HepG2 (cell line): ENCODE data around the gene CXCL17. TPM values are rescaled to one million over a fixed set of nuclear protein-coding genes. Genes with fewer than 3 reads are reported as not detected.

Experiments used
- ATAC-seq: fragments of 200-7000 bp; cut with Tn5 transposase; 3 replicates; pipeline ENCODE4 v1.9.1; 2020; ENCODE audit warnings: mild to moderate bottlenecking, moderate library complexity
- BruUV-seq: library from RNA; stranded (reverse); fragments of 400-500 nt; replicated peaks from 2 replicates; lab custom pipeline; 2021; lab: Mats Ljungman, UMichigan
- CTCF ChIA-PET: fragments of 300-600 bp; formaldehyde crosslinking; extraction: SDS; loops from one replicate; lab custom pipeline; 2021; ENCODE audit warnings: low total read pairs, inconsistent platforms, low intra/inter-chr PET ratio; lab: Yijun Ruan, JAX
- POLR2A ChIA-PET: fragments of 350-600 bp; sonication (Branson Sonifier 250); formaldehyde crosslinking; loops from one replicate; lab custom pipeline; 2020; ENCODE audit warnings: antibody characterized with exemption, inconsistent platforms; lab: Yijun Ruan, JAX
- DNase-seq: peaks from one replicate; pipeline ENCODE4 v3.0.0-alpha.2; 2015; ENCODE audit warnings: low spot score
- FAIRE-seq: peaks from 3 replicates; lab custom pipeline; 2011; peaks lifted over from hg19 to GRCh38; lab: Jason Lieb, UNC
- H2AFZ ChIP-seq: one replicate; pipeline ENCODE4 v1.6.1; 2011; ENCODE audit warnings: low read length, inconsistent platforms
- H3K27ac ChIP-seq: fragments of 300-600 bp; 3 replicates; pipeline ENCODE4 v1.8.0; 2011; ENCODE audit warnings: mixed run types, mild to moderate bottlenecking, mixed read lengths, low read length, inconsistent platforms; ENCODE audit not compliant: insufficient read depth; ENCODE audit errors: extremely low read length
- H3K27me3 ChIP-seq, 2 experiments: fragments of 200-600 bp in 1 of 2; 2 replicates in 1 of 2; 3 replicates in 1 of 2; pipeline versions ENCODE4 v1.6.0 to v1.8.0; 2011; ENCODE audit warnings: low read length in 2 of 2, mild to moderate bottlenecking in 2 of 2, moderate library complexity in 2 of 2, inconsistent platforms in 1 of 2; ENCODE audit not compliant: insufficient read depth in 2 of 2, control insufficient read depth in 1 of 2
- H3K36me3 ChIP-seq, 2 experiments: fragments of 200-600 bp in 1 of 2; replicated peaks in 1 of 2; 2 replicates in 1 of 2; 3 replicates in 1 of 2; pipeline versions ENCODE4 v1.5.1 to v1.8.0; 2011; ENCODE audit warnings: low read length in 2 of 2, inconsistent platforms in 1 of 2; ENCODE audit not compliant: insufficient read depth in 2 of 2, control insufficient read depth in 1 of 2
- H3K4me1 ChIP-seq: 2 replicates; pipeline ENCODE4 v1.5.1; 2012; ENCODE audit warnings: low read length, inconsistent platforms; ENCODE audit not compliant: insufficient read depth
- H3K4me2 ChIP-seq: 2 replicates; pipeline ENCODE4 v1.6.0; 2011; ENCODE audit warnings: low read depth, low read length, inconsistent platforms
- H3K4me3 ChIP-seq, 3 experiments: fragments of 200-600 bp in 1 of 3; sonication (generic), shearing (Covaris generic) in 1 of 3; replicated peaks in 1 of 3; 2 replicates each; pipeline ENCODE4 v1.5.1; 2011 to 2016; ENCODE audit warnings: low read length in 3 of 3, inconsistent platforms in 2 of 3, low read depth in 2 of 3, mild to moderate bottlenecking in 2 of 3, control low read depth in 1 of 3, mixed read lengths in 1 of 3; ENCODE audit not compliant: insufficient read depth in 1 of 3
- H3K79me2 ChIP-seq: one replicate; pipeline ENCODE4 v1.6.1; 2011; ENCODE audit warnings: low read length, inconsistent platforms; ENCODE audit not compliant: insufficient read depth
- H3K9ac ChIP-seq: 2 replicates; pipeline ENCODE4 v1.6.0; 2011; ENCODE audit warnings: mild to moderate bottlenecking, low read depth, low read length, inconsistent platforms; ENCODE audit not compliant: insufficient read depth
- H3K9me3 ChIP-seq: 2 replicates; pipeline ENCODE4 v1.5.1; 2012; ENCODE audit warnings: mild to moderate bottlenecking, low read length
- H4K20me1 ChIP-seq: 2 replicates; pipeline ENCODE4 v1.6.0; 2011; ENCODE audit warnings: inconsistent platforms, mild to moderate bottlenecking, low read length, moderate library complexity; ENCODE audit not compliant: insufficient read depth
- CEBPB ChIP-seq: IDR thresholded peaks from 2 replicates; pipeline ENCODE4 v1.6.1; 2011; ENCODE audit warnings: low read depth, low read length, improper control_type of control experiment, borderline replicate concordance
- CEBPG ChIP-seq: IDR thresholded peaks from 2 replicates; pipeline ENCODE4 v1.6.1; 2016
- KDM4B ChIP-seq: sonication (generic); formaldehyde crosslinking; IDR thresholded peaks from 2 replicates; pipeline ENCODE4 v1.4.0; 2020; ENCODE audit warnings: missing genetic modification reagents
- SALL1 ChIP-seq: sonication (generic); formaldehyde crosslinking; IDR thresholded peaks from 2 replicates; pipeline ENCODE4 v1.8.0; 2022; ENCODE audit warnings: mild to moderate bottlenecking, missing genetic modification reagents
- TAF15 ChIP-seq: fragments of 200-400 bp; formaldehyde crosslinking; IDR thresholded peaks from one replicate; pipeline ENCODE4 v1.6.1; 2018; ENCODE audit warnings: mild to moderate bottlenecking, low read depth, low read length; ENCODE audit not compliant: poor library complexity, severe bottlenecking
- ZFP90 ChIP-seq: sonication (generic); formaldehyde crosslinking; IDR thresholded peaks from 2 replicates; pipeline ENCODE4 v1.8.0; 2022; ENCODE audit warnings: missing genetic modification reagents, mild to moderate bottlenecking, inconsistent platforms, borderline replicate concordance
- ZNF138 ChIP-seq: sonication (generic); formaldehyde crosslinking; IDR thresholded peaks from 2 replicates; pipeline ENCODE4 v1.5.0; 2020; ENCODE audit warnings: mild to moderate bottlenecking, low read depth, missing genetic modification reagents
- ZNF512 ChIP-seq: sonication (generic); formaldehyde crosslinking; IDR thresholded peaks from 2 replicates; pipeline ENCODE4 v1.4.0; 2020; ENCODE audit warnings: mild to moderate bottlenecking, missing genetic modification reagents
- WGBS: methylation state at CpG from one replicate; pipeline ENCODE4 v1.1.6; 2017; ENCODE audit warnings: low lambda C conversion rate; 5-methylcytosine and 5-hydroxymethylcytosine counted together
- in situ Hi-C: cut with HindIII; loops from 2 replicates; pipeline ENCODE4 v1.10.0; 2017; ENCODE audit warnings: low pct_unique_long_range_greater_than_20kb; ENCODE audit not compliant: extremely low pct_ligation_motif_present
- intact Hi-C: fragments of 100-400 bp; cut with micrococcal nuclease; formaldehyde crosslinking; loops from one replicate; pipeline ENCODE4 v1.10.0; 2022; ENCODE audit not compliant: unreplicated experiment
- polyA plus RNA-seq, 8 experiments: library from polyadenylated mRNA; depleted of rRNA in 3 of 8; stranded (reverse) in 7 of 8; unstranded in 1 of 8; fragments of >200 nt; fragmentation: Illumina TruSeq in 4 of 8; extraction: Trizol in 4 of 8; gene quantifications; 2 replicates each; pipeline versions ENCODE4 v1.2.1 to v1.2.3, GENCODE V29; 2011 to 2016; ENCODE audit warnings: low read depth in 4 of 8, missing spikeins in 1 of 8, mixed read lengths in 1 of 8; ENCODE audit not compliant: insufficient read depth in 1 of 8
- total RNA-seq, 5 experiments: library from RNA; depleted of rRNA; stranded (reverse); fragments of >200 nt; fragmentation: Illumina TruSeq; extraction: Trizol; gene quantifications; 2 replicates each; pipeline ENCODE4 v1.2.3, GENCODE V29; 2016; ENCODE audit warnings: low read depth in 1 of 5

Gene CXCL17
- total and polyA plus RNA-seq, 2 of the 13 experiments (the other 11 are each of a cell fraction or from before 2014, with no cell fraction given): 0.12 TPM; not detected in 1

GRCh38 chr19:42472402-42473147 is 29.8 kb upstream of the CXCL17 start:
- peaks cover 51% of the 10 kb centered on the region for H3K4me1 ChIP-seq
- TF ChIP-seq CEBPB: peak; percentile 81
- TF ChIP-seq CEBPG (CRISPR knock-in tag): peak; percentile 57
- no peak for TF ChIP-seq ZNF512 (CRISPR knock-in tag)
- TF ChIP-seq ZFP90: no peak
- TF ChIP-seq, all 625 proteins: peak for 2
- DNase-seq: no peak
- 95% methylated on average over 7 of the region's 7 CpGs for WGBS
- Histone ChIP-seq H3K9me3 (no peaks in the 10 kb centered on the region), H4K20me1 (no peaks in the 10 kb centered on the region), H3K79me2 (no peaks in the 10 kb centered on the region), H3K36me3 (no peaks in the 10 kb centered on the region), H3K9ac (no peak overlapping the region), H2AFZ (no peak overlapping the region), H3K4me3 (no peak overlapping the region), H3K4me2 (no peak overlapping the region), H3K27ac (no peak overlapping the region), H3K27me3 (no peaks in the 10 kb centered on the region)
- POLR2A ChIA-PET: interaction anchor here (1.1 to 4.5 kb wide), 2 partner anchors 26 to 56 kb away, joined by 3 to 25 read pairs; partner anchors contain the start of gene CEACAM1
- no TSS peak for BruUV-seq
- intact Hi-C loops: no loop called here
- no peak for FAIRE-seq
- CTCF ChIA-PET: no interaction called here
- ATAC-seq: no peak
- in situ Hi-C loops: no loop called here

GRCh38 chr19:42471554-42472249 is 29.0 kb upstream of the CXCL17 start:
- no peaks in the 10 kb centered on the region for H3K9me3 ChIP-seq
- H3K36me3 ChIP-seq: no peaks in the 10 kb centered on the region
- FAIRE-seq: no peak
- in situ Hi-C loops (no loop called here), intact Hi-C loops (no loop called here)
- TF ChIP-seq TAF15: no peak
- no peak for TF ChIP-seq ZNF138 (CRISPR knock-in tag)
- no peak for TF ChIP-seq KDM4B (CRISPR knock-in tag)
- no peak for TF ChIP-seq ZFP90
- TF ChIP-seq SALL1 (CRISPR knock-in tag): no peak
- BruUV-seq: no TSS peak
- WGBS: 82% methylated on average over 7 of the region's 7 CpGs
- H4K20me1 ChIP-seq: no peaks in the 10 kb centered on the region
- H3K4me3 ChIP-seq: no peak overlapping the region
- no peak for ATAC-seq
- H3K4me2 ChIP-seq: no peak overlapping the region
- peaks cover 59% of the 10 kb centered on the region for H3K4me1 ChIP-seq
- H3K27ac ChIP-seq: no peak overlapping the region
- ChIA-PET CTCF (no interaction called here), POLR2A (interaction anchor here (1.1 to 4.5 kb wide), 3 partner anchors 27 to 57 kb away, joined by 3 to 25 read pairs (median 5); partner anchors contain the start of gene CEACAM1)
- H3K27me3 ChIP-seq: no peaks in the 10 kb centered on the region
- no peak overlapping the region for H3K9ac ChIP-seq
- no peak for DNase-seq
- peak overlapping the region; percentile 11 for H2AFZ ChIP-seq
- no peaks in the 10 kb centered on the region for H3K79me2 ChIP-seq
